HG03108 (cell line): Measurements from ENCODE around the gene PRKG1.
"Not testable (repeated sequence)": the region's sequence is repeated elsewhere in the genome, so short reads cannot be mapped to it uniquely, and the experiment has no call there.

ENCODE experiments used
- ATAC-seq: cut with Tn5 transposase; IDR thresholded peaks from one replicate; pipeline ENCODE4 v1.9.1; 2021; ENCODE audit warnings: moderate library complexity; ENCODE audit not compliant: unreplicated experiment

The PRKG1 gene

GRCh38 chr10:51367694-51368093 is 293.4 kb downstream of the PRKG1 start:
- no peak for ATAC-seq

- no peak for ATAC-seq
Measured at GRCh38 chr10:51368943-51369342, 294.7 kb downstream of the PRKG1 start.

GRCh38 chr10:51369903-51370302 is 295.6 kb downstream of the PRKG1 start:
- no peak for ATAC-seq

GRCh38 chr10:51371743-51372142 is 297.5 kb downstream of the PRKG1 start:
- no peak for ATAC-seq

GRCh38 chr10:51375790-51376189 is 301.5 kb downstream of the PRKG1 start:
- ATAC-seq = no peak

GRCh38 chr10:51377070-51377931 is 303.0 kb downstream of the PRKG1 start:
- ATAC-seq = no peak

GRCh38 chr10:51377932-51378599 is 303.8 kb downstream of the PRKG1 start:
- no peak for ATAC-seq

GRCh38 chr10:51382181-51382580 is 307.9 kb downstream of the PRKG1 start:
- no peak for ATAC-seq

- no peak for ATAC-seq
Measured at GRCh38 chr10:51384971-51385370, 310.7 kb downstream of the PRKG1 start.

GRCh38 chr10:51386248-51386885 is 312.1 kb downstream of the PRKG1 start:
- ATAC-seq = no peak

GRCh38 chr10:51389415-51390321 is 315.4 kb downstream of the PRKG1 start:
- peak; percentile 69 for ATAC-seq

- ATAC-seq = not testable (repeated sequence)
Measured at GRCh38 chr10:51393006-51393405, 318.7 kb downstream of the PRKG1 start.

GRCh38 chr10:51394039-51394438 is 319.8 kb downstream of the PRKG1 start:
- no peak for ATAC-seq

- no peak for ATAC-seq
Measured at GRCh38 chr10:51397244-51397643, 323.0 kb downstream of the PRKG1 start.

GRCh38 chr10:51397695-51398094 is 323.4 kb downstream of the PRKG1 start:
- ATAC-seq = no peak

- ATAC-seq = no peak
Measured at GRCh38 chr10:51399840-51400239, 325.6 kb downstream of the PRKG1 start.

- ATAC-seq = no peak
Measured at GRCh38 chr10:51400392-51401096, 326.3 kb downstream of the PRKG1 start.

- no peak for ATAC-seq
Measured at GRCh38 chr10:51403521-51403920, 329.2 kb downstream of the PRKG1 start.

GRCh38 chr10:51405580-51406351 is 331.5 kb downstream of the PRKG1 start:
- no peak for ATAC-seq
